Fibroblast of lung (primary cell): ENCODE results near the gene DPP6. TPM values are rescaled to one million over a fixed set of nuclear protein-coding genes. Genes with fewer than 3 reads are reported as not detected.

ENCODE experiments used
- DNase-seq, 2 donors: peaks; one replicate each; pipeline versions ENCODE4 v3.0.0 to v3.0.0-alpha.2; 2010; ENCODE audit warnings: low read depth in 2 of 2
- H2AFZ ChIP-seq: 2 replicates; pipeline ENCODE4 v1.5.1; 2012; ENCODE audit warnings: low read length, control low read depth, inconsistent platforms
- H3K27ac ChIP-seq: 2 replicates; pipeline ENCODE4 v1.5.1; 2011; ENCODE audit warnings: low read length, control low read depth; ENCODE audit not compliant: insufficient read depth
- H3K27me3 ChIP-seq: 2 replicates; pipeline ENCODE4 v1.5.1; 2011; ENCODE audit warnings: mild to moderate bottlenecking, low read length; ENCODE audit not compliant: control insufficient read depth, insufficient read depth
- H3K36me3 ChIP-seq: 2 replicates; pipeline ENCODE4 v1.5.1; 2011; ENCODE audit warnings: low read length; ENCODE audit not compliant: control insufficient read depth, insufficient read depth
- H3K4me1 ChIP-seq: 2 replicates; pipeline ENCODE4 v1.5.1; 2011; ENCODE audit warnings: low read length; ENCODE audit not compliant: control insufficient read depth, insufficient read depth; ENCODE audit errors: extremely low read depth
- H3K4me2 ChIP-seq: 2 replicates; pipeline ENCODE4 v1.5.1; 2011; ENCODE audit warnings: low read length, control low read depth; ENCODE audit not compliant: insufficient read depth; ENCODE audit errors: extremely low read depth
- H3K4me3 ChIP-seq, 4 experiments: fragments of 200-600 bp in 1 of 4; sonication (generic) in 1 of 4; replicated peaks in 1 of 4; 2 replicates each; pipeline ENCODE4 v1.5.1; 2011 to 2016; ENCODE audit warnings: low read length in 4 of 4, low read depth in 3 of 4, mild to moderate bottlenecking in 3 of 4, control low read depth in 2 of 4, inconsistent platforms in 1 of 4, mixed read lengths in 1 of 4; ENCODE audit not compliant: insufficient read depth in 1 of 4; ENCODE audit errors: control extremely low read depth in 1 of 4
- H3K79me2 ChIP-seq: 2 replicates; pipeline ENCODE4 v1.5.1; 2012; ENCODE audit warnings: mild to moderate bottlenecking, low read length, inconsistent platforms; ENCODE audit not compliant: control insufficient read depth, insufficient read depth
- H3K9ac ChIP-seq: 2 replicates; pipeline ENCODE4 v1.5.1; 2011; ENCODE audit warnings: mild to moderate bottlenecking, low read length, control low read depth; ENCODE audit not compliant: insufficient read depth
- H3K9me3 ChIP-seq: 2 replicates; pipeline ENCODE4 v1.5.1; 2012; ENCODE audit warnings: low read depth, low read length; ENCODE audit not compliant: control insufficient read depth, insufficient read depth
- H4K20me1 ChIP-seq: 2 replicates; pipeline ENCODE4 v1.5.1; 2011; ENCODE audit warnings: low read length; ENCODE audit not compliant: control insufficient read depth, insufficient read depth; ENCODE audit errors: extremely low read depth
- CTCF ChIP-seq, 2 donors: IDR thresholded peaks in 1 of 2; conservative IDR thresholded peaks in 1 of 2; 1 replicate in 1 of 2; 2 replicates in 1 of 2; pipeline ENCODE4 v1.5.1; 2011 to 2012; ENCODE audit warnings: low read length in 2 of 2, control low read depth in 1 of 2, inconsistent platforms in 1 of 2, low read depth in 1 of 2, mild to moderate bottlenecking in 1 of 2
- EZH2 ChIP-seq: IDR thresholded peaks from 2 replicates; pipeline ENCODE4 v1.5.1; 2012; ENCODE audit warnings: low read length, control low read depth, mild to moderate bottlenecking; ENCODE audit errors: missing control alignments
- polyA plus RNA-seq, 2 donors: library from polyadenylated mRNA; depleted of rRNA in 1 of 2; stranded (reverse) in 1 of 2; unstranded in 1 of 2; fragments of >200 nt; gene quantifications; 2 replicates each; pipeline ENCODE4 v1.2.1, GENCODE V29; 2011 to 2012; ENCODE audit warnings: missing spikeins in 1 of 2
- total RNA-seq: library from RNA; depleted of rRNA; stranded (reverse); fragments of >200 nt; gene quantifications from 2 replicates; pipeline ENCODE4 v1.2.1, GENCODE V29; 2014

The DPP6 gene
- total and polyA plus RNA-seq, 2 donors (not counting 1 experiment from before 2014, with no cell fraction given), result not detected

GRCh38 chr7:154256150-154256549, 204.0 kb downstream of the DPP6 start:
- no peak overlapping the region for H3K4me2 ChIP-seq
- TF ChIP-seq EZH2 (no peak), CTCF (conservative IDR thresholded peaks at IDR 0.05 in 1 of 2, IDR thresholded peaks at IDR 0.05 in 1 of 2; ENCODE audit: low read depth in 1 of 2, low read length in 2 of 2) (no peak)
- no peaks in the 10 kb centered on the region for H3K79me2 ChIP-seq

GRCh38 chr7:154259396-154259795, 207.2 kb downstream of the DPP6 start:
- no peak overlapping the region for H3K4me3 ChIP-seq
- no peaks in the 10 kb centered on the region for H4K20me1 ChIP-seq
- H2AFZ ChIP-seq, result no peak overlapping the region
- no peak overlapping the region for H3K27ac ChIP-seq
- no peaks in the 10 kb centered on the region for H3K9me3 ChIP-seq
- no peak for DNase-seq
- no peak overlapping the region for H3K4me2 ChIP-seq
- H3K36me3 ChIP-seq, result no peaks in the 10 kb centered on the region
- H3K79me2 ChIP-seq, result no peaks in the 10 kb centered on the region
- TF ChIP-seq EZH2 (no peak), CTCF (conservative IDR thresholded peaks at IDR 0.05 in 1 of 2, IDR thresholded peaks at IDR 0.05 in 1 of 2; ENCODE audit: low read depth in 1 of 2, low read length in 2 of 2) (no peak)
- no peaks in the 10 kb centered on the region for H3K4me1 ChIP-seq
- no peaks in the 10 kb centered on the region for H3K27me3 ChIP-seq
- H3K9ac ChIP-seq, result no peak overlapping the region

More at GRCh38 chr7:154256150-154256549, 204.0 kb downstream of the DPP6 start:
- no peak overlapping the region for H3K4me3 ChIP-seq
- no peak overlapping the region for H3K9ac ChIP-seq
- H3K27ac ChIP-seq, result no peak overlapping the region
- no peak for DNase-seq
- no peaks in the 10 kb centered on the region for H3K4me1 ChIP-seq
- H3K9me3 ChIP-seq, result no peaks in the 10 kb centered on the region
- H2AFZ ChIP-seq, result no peak overlapping the region
- no peaks in the 10 kb centered on the region for H4K20me1 ChIP-seq
- H3K27me3 ChIP-seq, result no peaks in the 10 kb centered on the region
- H3K36me3 ChIP-seq, result no peaks in the 10 kb centered on the region

- H3K36me3 ChIP-seq, result no peaks in the 10 kb centered on the region
- H3K9me3 ChIP-seq, result no peaks in the 10 kb centered on the region
- TF ChIP-seq EZH2 (no peak), CTCF (conservative IDR thresholded peaks at IDR 0.05 in 1 of 2, IDR thresholded peaks at IDR 0.05 in 1 of 2; ENCODE audit: low read depth in 1 of 2, low read length in 2 of 2) (no peak)
- H3K4me2 ChIP-seq, result no peak overlapping the region
- H3K4me1 ChIP-seq, result no peaks in the 10 kb centered on the region
- no peaks in the 10 kb centered on the region for H3K27me3 ChIP-seq
- no peaks in the 10 kb centered on the region for H4K20me1 ChIP-seq
- H3K79me2 ChIP-seq, result no peaks in the 10 kb centered on the region
- DNase-seq, result no peak
- no peak overlapping the region for H3K9ac ChIP-seq
- no peak overlapping the region for H3K4me3 ChIP-seq
- no peak overlapping the region for H3K27ac ChIP-seq
- H2AFZ ChIP-seq, result no peak overlapping the region
Observed at GRCh38 chr7:154287356-154287755, 235.2 kb downstream of the DPP6 start.
